DMS 273 (cell line): ENCODE results near the gene MYO18B.
A peak's percentile ranks its signal among the peaks of the same experiment; 100 is the strongest.

Experiments
- DNase-seq: peaks from one replicate; lab custom pipeline; 2025; ENCODE audit not compliant: unreplicated experiment; lab: John Stamatoyannopoulos, UW

The MYO18B gene

GRCh38 chr22:25770333-25770732 is 28.3 kb downstream of the MYO18B start:
- no peak for DNase-seq

- DNase-seq = no peak
Measured at GRCh38 chr22:25772288-25772687, 30.3 kb downstream of the MYO18B start.

GRCh38 chr22:25774575-25775026 is 32.6 kb downstream of the MYO18B start:
- DNase-seq = peak; percentile 54

- peak; percentile 10 for DNase-seq
Measured at GRCh38 chr22:25775531-25775930, 33.5 kb downstream of the MYO18B start.

- no peak for DNase-seq
Measured at GRCh38 chr22:25777411-25777810, 35.4 kb downstream of the MYO18B start.

GRCh38 chr22:25777870-25778269 is 35.9 kb downstream of the MYO18B start:
- peak; percentile 49 for DNase-seq

- no peak for DNase-seq
Measured at GRCh38 chr22:25779426-25779825, 37.4 kb downstream of the MYO18B start.

GRCh38 chr22:25779890-25780289 is 37.9 kb downstream of the MYO18B start:
- DNase-seq = no peak

- peak; percentile 77 for DNase-seq
Measured at GRCh38 chr22:25780673-25781072, 38.7 kb downstream of the MYO18B start.

GRCh38 chr22:25781801-25782200 is 39.8 kb downstream of the MYO18B start:
- DNase-seq = no peak

- no peak for DNase-seq
Measured at GRCh38 chr22:25782831-25783230, 40.8 kb downstream of the MYO18B start.

- DNase-seq = no peak
Measured at GRCh38 chr22:25783856-25784255, 41.9 kb downstream of the MYO18B start.

GRCh38 chr22:25786165-25786564 is 44.2 kb downstream of the MYO18B start:
- no peak for DNase-seq

- DNase-seq = no peak
Measured at GRCh38 chr22:25791556-25791955, 49.6 kb downstream of the MYO18B start.

GRCh38 chr22:25795478-25795877 is 53.5 kb downstream of the MYO18B start:
- DNase-seq = no peak

- DNase-seq = no peak
Measured at GRCh38 chr22:25797498-25798290, 55.7 kb downstream of the MYO18B start.

- DNase-seq = no peak
Measured at GRCh38 chr22:25800766-25801165, 58.8 kb downstream of the MYO18B start.

- no peak for DNase-seq
Measured at GRCh38 chr22:25802018-25802417, 60.0 kb downstream of the MYO18B start.

GRCh38 chr22:25804676-25805075 is 62.7 kb downstream of the MYO18B start:
- no peak for DNase-seq

GRCh38 chr22:25806579-25806978 is 64.6 kb downstream of the MYO18B start:
- DNase-seq = no peak

- no peak for DNase-seq
Measured at GRCh38 chr22:25814685-25815084, 72.7 kb downstream of the MYO18B start.

- no peak for DNase-seq
Measured at GRCh38 chr22:25815561-25815960, 73.6 kb downstream of the MYO18B start.

- no peak for DNase-seq
Measured at GRCh38 chr22:25816522-25817059, 74.6 kb downstream of the MYO18B start.
